Kidney (tissue), 14 donors: ENCODE measurements around the gene HBS1L. TPM values are rescaled to one million over a fixed set of nuclear protein-coding genes. Genes with fewer than 3 reads are reported as not detected.

Experiments
- DNase-seq, 5 donors: peaks; one replicate each; pipeline ENCODE4 v3.0.0-alpha.2; 2013 to 2020
- FAIRE-seq: peaks from 2 replicates; lab custom pipeline; 2012; peaks lifted over from hg19 to GRCh38; lab: Jason Lieb, UNC
- H3K27ac ChIP-seq, 2 donors: one replicate each; pipeline ENCODE4 v1.7.0; 2013; ENCODE audit warnings: low read depth in 2 of 2, low read length in 2 of 2, inconsistent platforms in 1 of 2
- H3K27me3 ChIP-seq: one replicate; pipeline ENCODE4 v1.7.1; 2013; ENCODE audit warnings: low read length, inconsistent platforms; ENCODE audit not compliant: control insufficient read depth, insufficient read depth
- H3K36me3 ChIP-seq, 3 donors: one replicate each; pipeline versions ENCODE4 v1.7.0 to v1.7.1; 2013; ENCODE audit warnings: low read length in 3 of 3, control low read depth in 1 of 3, inconsistent platforms in 1 of 3; ENCODE audit not compliant: insufficient read depth in 3 of 3, control insufficient read depth in 2 of 3
- H3K4me1 ChIP-seq, 3 donors: one replicate each; pipeline versions ENCODE4 v1.7.0 to v1.7.1; 2013; ENCODE audit warnings: low read length in 3 of 3, inconsistent platforms in 1 of 3, low read depth in 1 of 3; ENCODE audit not compliant: control insufficient read depth in 2 of 3, insufficient read depth in 2 of 3
- H3K4me3 ChIP-seq, 3 donors: one replicate each; pipeline versions ENCODE4 v1.7.0 to v1.8.1; 2013; ENCODE audit warnings: low read length in 3 of 3, control low read depth in 1 of 3, inconsistent platforms in 1 of 3
- H3K9ac ChIP-seq, 3 donors: one replicate each; pipeline versions ENCODE4 v1.7.0 to v1.7.1; 2013; ENCODE audit warnings: low read length in 3 of 3, control low read depth in 1 of 3, inconsistent platforms in 1 of 3
- H3K9me3 ChIP-seq, 3 donors: one replicate each; pipeline versions ENCODE4 v1.7.0 to v1.7.1; 2013; ENCODE audit warnings: low read length in 3 of 3, control low read depth in 1 of 3, inconsistent platforms in 1 of 3; ENCODE audit not compliant: control insufficient read depth in 2 of 3, insufficient read depth in 1 of 3
- intact Hi-C: fragments of 100-400 bp; cut with DNase I; formaldehyde crosslinking; loops from one replicate; pipeline ENCODE4 v1.11.1; 2022
- polyA plus RNA-seq: library from polyadenylated mRNA; stranded (reverse); fragments of 350-450 nt; fragmentation: Illumina TruSeq; extraction: RNeasy Lipid Tissue Mini Kit (QIAGEN cat#74804); gene quantifications from one replicate; pipeline ENCODE4 v1.2.3, GENCODE V29; 2014; ENCODE audit warnings: low read depth, low replicate concordance; ENCODE audit not compliant: insufficient read depth
- total RNA-seq: library from RNA; stranded (reverse); fragmentation: NEBNext Ultra II Directional; extraction: Animal tissue kit (Norgen Biotek cat#: 25700); gene quantifications from one replicate; pipeline ENCODE4 v1.2.1, GENCODE V29; 2021
- TF ChIP-seq, protein P1 (sequence below): IDR thresholded peaks from 3 replicates; pipeline ENCODE4 v1.5.1; 2012; ENCODE audit warnings: mild to moderate bottlenecking, moderate library complexity, borderline replicate concordance; ENCODE audit not compliant: insufficient read depth; ENCODE audit errors: extremely low read depth
- donor health status: control.
- donor health status: control.
- donor health status: control.
- donor health status: control.
- donor health status: control.
- donor health status: DM: yes; HTN: yes; CAD: no.
- donor health status: Normal renal cell carcinoma (clear cell type).

The HBS1L gene
- total and polyA plus RNA-seq, 2 donors from 2014 or later, result 21.0 to 59.1 TPM

DNA sequence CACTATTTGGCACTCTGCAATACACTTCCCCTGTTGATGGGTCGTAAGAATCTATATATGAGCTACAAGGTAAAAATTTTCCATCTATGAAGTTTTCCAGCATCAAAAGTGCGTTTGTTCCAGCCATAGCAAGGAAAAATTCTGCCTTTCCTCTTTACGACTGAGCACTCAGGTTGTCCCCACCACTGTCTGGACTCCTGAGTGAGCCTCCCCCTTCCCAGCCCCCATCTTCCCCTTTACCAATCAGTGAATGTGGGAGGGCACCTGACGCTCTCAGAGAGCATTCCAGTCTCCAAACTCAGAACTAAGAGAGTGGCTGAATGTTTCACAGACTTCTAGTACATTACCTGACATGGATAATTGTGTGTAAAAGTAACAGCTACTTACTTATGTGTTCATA lies 104.7 kb downstream of the HBS1L start, which contains the start of gene ALDH8A1:
TSS of gene ALDH8A1 (minus strand) at position 175 of the 400 bp plus-strand sequence. CDS start at position 127, 48 bp downstream.
- FAIRE-seq (no peak), DNase-seq (peak in 1 of 5 donors; percentile 47)
- H3K27me3 ChIP-seq, result no peaks in the 10 kb centered on the region
- peaks cover 0 to 9% (median 0%) of the 10 kb centered on the region in 3 donors for H3K4me1 ChIP-seq
- H3K9ac ChIP-seq, result peak within 1 kb of the TSS in 2 of 3 donors; percentile 6 to 48
- TF ChIP-seq, protein P1, sequence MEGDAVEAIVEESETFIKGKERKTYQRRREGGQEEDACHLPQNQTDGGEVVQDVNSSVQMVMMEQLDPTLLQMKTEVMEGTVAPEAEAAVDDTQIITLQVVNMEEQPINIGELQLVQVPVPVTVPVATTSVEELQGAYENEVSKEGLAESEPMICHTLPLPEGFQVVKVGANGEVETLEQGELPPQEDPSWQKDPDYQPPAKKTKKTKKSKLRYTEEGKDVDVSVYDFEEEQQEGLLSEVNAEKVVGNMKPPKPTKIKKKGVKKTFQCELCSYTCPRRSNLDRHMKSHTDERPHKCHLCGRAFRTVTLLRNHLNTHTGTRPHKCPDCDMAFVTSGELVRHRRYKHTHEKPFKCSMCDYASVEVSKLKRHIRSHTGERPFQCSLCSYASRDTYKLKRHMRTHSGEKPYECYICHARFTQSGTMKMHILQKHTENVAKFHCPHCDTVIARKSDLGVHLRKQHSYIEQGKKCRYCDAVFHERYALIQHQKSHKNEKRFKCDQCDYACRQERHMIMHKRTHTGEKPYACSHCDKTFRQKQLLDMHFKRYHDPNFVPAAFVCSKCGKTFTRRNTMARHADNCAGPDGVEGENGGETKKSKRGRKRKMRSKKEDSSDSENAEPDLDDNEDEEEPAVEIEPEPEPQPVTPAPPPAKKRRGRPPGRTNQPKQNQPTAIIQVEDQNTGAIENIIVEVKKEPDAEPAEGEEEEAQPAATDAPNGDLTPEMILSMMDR, result no peak
- intact Hi-C loops, result no loop called here
- H3K4me3 ChIP-seq, result peak within 1 kb of the TSS; percentile 24 to 77 (median 75)
- H3K9me3 ChIP-seq, result peaks cover 0 to 4% (median 0%) of the 10 kb centered on the region in 3 donors
- no peaks in the 10 kb centered on the region for H3K36me3 ChIP-seq
- H3K27ac ChIP-seq, result peak within 1 kb of the TSS; percentile 17 to 49

DNA sequence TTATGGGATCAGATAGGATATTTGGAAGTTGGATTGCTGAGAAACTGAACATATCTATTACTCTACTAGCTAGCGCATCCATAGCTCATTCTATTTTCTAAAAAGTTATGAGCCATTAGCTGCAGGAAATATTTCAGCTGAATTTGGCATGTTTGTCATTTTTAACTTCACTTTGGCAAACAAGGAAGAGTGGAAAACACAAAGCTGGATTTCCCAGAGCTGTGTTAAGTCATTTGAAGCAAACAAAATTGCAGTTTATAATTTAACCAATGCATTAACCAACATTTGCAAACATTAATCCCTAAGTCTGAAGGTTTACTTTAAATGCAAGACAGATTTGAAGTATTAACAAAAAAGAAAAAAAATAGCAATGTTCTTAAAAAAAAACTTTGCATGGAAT lies 105.9 kb downstream of the HBS1L start:
- TF ChIP-seq, protein P1, result no peak
- peaks cover 0 to 4% (median 0%) of the 10 kb centered on the region in 3 donors for H3K9me3 ChIP-seq
- H3K4me1 ChIP-seq, result peaks cover 0 to 9% (median 0%) of the 10 kb centered on the region in 3 donors
- peak overlapping the region in 1 of 2 donors; percentile 7 for H3K27ac ChIP-seq
- FAIRE-seq (peak; percentile 86), DNase-seq (no peak)
- no peaks in the 10 kb centered on the region for H3K36me3 ChIP-seq
- intact Hi-C loops, result no loop called here
- peak overlapping the region; percentile 40 to 77 (median 66) for H3K4me3 ChIP-seq
- no peaks in the 10 kb centered on the region for H3K27me3 ChIP-seq
- peak overlapping the region in 1 of 3 donors; percentile 51 for H3K9ac ChIP-seq

DNA sequence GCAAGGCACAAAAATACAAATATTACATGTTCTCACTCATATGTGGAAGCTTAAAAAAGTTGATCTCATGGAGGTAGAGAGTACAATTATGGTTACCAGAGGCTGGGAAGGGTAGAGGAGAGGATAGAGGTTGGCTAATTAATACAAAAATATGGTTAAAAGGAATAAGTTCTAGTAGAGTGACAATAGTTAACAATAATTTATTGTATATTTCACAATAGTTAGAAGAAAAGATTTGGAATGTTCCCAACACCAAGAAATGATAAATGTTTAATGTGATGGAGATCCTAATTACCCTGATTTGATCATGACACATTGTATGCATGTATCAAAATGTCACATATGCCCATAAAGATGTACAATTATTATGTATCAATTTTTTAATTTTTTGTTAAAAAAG lies 106.5 kb downstream of the HBS1L start:
- intact Hi-C loops, result no loop called here
- FAIRE-seq (no peak), DNase-seq (no peak)
- no peaks in the 10 kb centered on the region for H3K36me3 ChIP-seq
- TF ChIP-seq, protein P1, result no peak
- peak overlapping the region in 1 of 2 donors; percentile 7 for H3K27ac ChIP-seq
- no peaks in the 10 kb centered on the region for H3K27me3 ChIP-seq
- peak overlapping the region in 2 of 3 donors; percentile 66 to 77 for H3K4me3 ChIP-seq
- H3K4me1 ChIP-seq, result peaks cover 0 to 9% (median 0%) of the 10 kb centered on the region in 3 donors
- H3K9ac ChIP-seq, result peak overlapping the region in 1 of 3 donors; percentile 2
- peaks cover 0 to 4% (median 0%) of the 10 kb centered on the region in 3 donors for H3K9me3 ChIP-seq
